HepG2 (cell line): ENCODE results near the gene RER1. TPM values are rescaled to one million over a fixed set of nuclear protein-coding genes. Genes with fewer than 3 reads are reported as not detected.

Experiments used
- ARID4A ChIP-seq: sonication (generic); formaldehyde crosslinking; IDR thresholded peaks from 2 replicates; pipeline ENCODE4 v1.5.0; 2020; ENCODE audit warnings: mild to moderate bottlenecking, missing genetic modification reagents, borderline replicate concordance
- CBX2 ChIP-seq, 2 experiments: fragments of 200-600 bp in 1 of 2; sonication (generic); formaldehyde crosslinking in 1 of 2; IDR thresholded peaks; 2 replicates each; pipeline versions ENCODE4 v1.7.0 to v1.8.1; 2018 to 2022; ENCODE audit warnings: low read depth in 2 of 2, low read length in 1 of 2, mild to moderate bottlenecking in 1 of 2, missing genetic modification reagents in 1 of 2
- HNF1B ChIP-seq: sonication (generic); formaldehyde crosslinking; IDR thresholded peaks from 2 replicates; pipeline ENCODE4 v1.5.1; 2020; ENCODE audit warnings: mild to moderate bottlenecking, moderate library complexity, missing genetic modification reagents
- KLF9 ChIP-seq: IDR thresholded peaks from 2 replicates; pipeline ENCODE4 v1.6.1; 2016; ENCODE audit warnings: low read depth
- MXD1 ChIP-seq: sonication (generic); formaldehyde crosslinking; IDR thresholded peaks from 2 replicates; pipeline ENCODE4 v1.4.0; 2020; ENCODE audit warnings: mild to moderate bottlenecking, missing genetic modification reagents
- NONO ChIP-seq, 2 experiments: fragments of 450-650 bp in 1 of 2; sonication (generic) in 1 of 2; formaldehyde crosslinking in 1 of 2; IDR thresholded peaks in 1 of 2; conservative IDR thresholded peaks in 1 of 2; 2 replicates each; pipeline versions ENCODE4 v1.6.1 to v1.8.0; 2017 to 2022; ENCODE audit warnings: mild to moderate bottlenecking in 1 of 2, missing genetic modification reagents in 1 of 2, moderate library complexity in 1 of 2
- PHF20 ChIP-seq: sonication (generic); formaldehyde crosslinking; IDR thresholded peaks from 2 replicates; pipeline ENCODE4 v1.5.0; 2020; ENCODE audit warnings: mild to moderate bottlenecking, missing genetic modification reagents
- PHF8 ChIP-seq: sonication (generic); formaldehyde crosslinking; IDR thresholded peaks from 2 replicates; pipeline ENCODE4 v1.5.0; 2020; ENCODE audit warnings: missing genetic modification reagents
- RORA ChIP-seq: sonication (generic); formaldehyde crosslinking; IDR thresholded peaks from 2 replicates; pipeline ENCODE4 v1.5.0; 2020; ENCODE audit warnings: mild to moderate bottlenecking, missing genetic modification reagents, moderate library complexity
- RXRB ChIP-seq: IDR thresholded peaks from 2 replicates; pipeline ENCODE4 v1.6.1; 2016; ENCODE audit warnings: borderline replicate concordance, missing genetic modification reagents, missing compliant biosample characterization
- TAF15 ChIP-seq: fragments of 200-400 bp; formaldehyde crosslinking; IDR thresholded peaks from one replicate; pipeline ENCODE4 v1.6.1; 2018; ENCODE audit warnings: mild to moderate bottlenecking, low read depth, low read length; ENCODE audit not compliant: poor library complexity, severe bottlenecking
- ZFP90 ChIP-seq: sonication (generic); formaldehyde crosslinking; IDR thresholded peaks from 2 replicates; pipeline ENCODE4 v1.8.0; 2022; ENCODE audit warnings: missing genetic modification reagents, mild to moderate bottlenecking, inconsistent platforms, borderline replicate concordance
- ZHX2 ChIP-seq, 2 experiments: sonication (generic) in 1 of 2; formaldehyde crosslinking in 1 of 2; IDR thresholded peaks; 2 replicates each; pipeline versions ENCODE4 v1.6.1 to v1.9.0; 2014 to 2022; ENCODE audit warnings: antibody characterized with exemption in 1 of 2, borderline replicate concordance in 1 of 2, inconsistent platforms in 1 of 2, low read depth in 1 of 2, missing genetic modification reagents in 1 of 2
- ZNF460 ChIP-seq: sonication (generic); formaldehyde crosslinking; IDR thresholded peaks from 2 replicates; pipeline ENCODE4 v1.5.1; 2020; ENCODE audit warnings: missing genetic modification reagents, mild to moderate bottlenecking, borderline replicate concordance
- ZNF7 ChIP-seq: IDR thresholded peaks from 2 replicates; pipeline ENCODE4 v1.6.1; 2016; ENCODE audit warnings: missing biosample characterization, missing genetic modification reagents
- ZNF777 ChIP-seq: sonication (generic); formaldehyde crosslinking; IDR thresholded peaks from 2 replicates; pipeline ENCODE4 v1.4.0; 2020; ENCODE audit warnings: missing genetic modification reagents
- polyA plus RNA-seq, 8 experiments: library from polyadenylated mRNA; depleted of rRNA in 3 of 8; stranded (reverse) in 7 of 8; unstranded in 1 of 8; fragments of >200 nt; fragmentation: Illumina TruSeq in 4 of 8; extraction: Trizol in 4 of 8; gene quantifications; 2 replicates each; pipeline versions ENCODE4 v1.2.1 to v1.2.3, GENCODE V29; 2011 to 2016; ENCODE audit warnings: low read depth in 4 of 8, missing spikeins in 1 of 8, mixed read lengths in 1 of 8; ENCODE audit not compliant: insufficient read depth in 1 of 8
- total RNA-seq, 5 experiments: library from RNA; depleted of rRNA; stranded (reverse); fragments of >200 nt; fragmentation: Illumina TruSeq; extraction: Trizol; gene quantifications; 2 replicates each; pipeline ENCODE4 v1.2.3, GENCODE V29; 2016; ENCODE audit warnings: low read depth in 1 of 5

The RER1 gene
- total and polyA plus RNA-seq, 2 of the 13 experiments (the other 11 are each of a cell fraction or from before 2014, with no cell fraction given), result 128 to 164 TPM

- TF ChIP-seq ZHX2 (IDR thresholded peaks at IDR 0.05; ENCODE audit: low read depth) (peak; percentile 85), ZHX2 (CRISPR knock-in tag; IDR thresholded peaks at IDR 0.05; ENCODE audit: borderline replicate concordance) (no peak), ZNF777 (CRISPR knock-in tag) (no peak), PHF8 (CRISPR knock-in tag) (peak; percentile 12; the same call in 1 of the 2 replicates), RXRB (CRISPR knock-in tag) (no peak), ZNF460 (CRISPR knock-in tag) (no peak), KLF9 (CRISPR knock-in tag) (peak; percentile 90; the same call in 1 of the 2 replicates), HNF1B (CRISPR knock-in tag) (no peak), CBX2 (IDR thresholded peaks at IDR 0.05; ENCODE audit: low read depth, low read length) (no peak), CBX2 (CRISPR knock-in tag; IDR thresholded peaks at IDR 0.05; ENCODE audit: low read depth) (no peak), NONO (IDR thresholded peaks at IDR 0.05) (no peak), NONO (CRISPR knock-in tag; conservative IDR thresholded peaks at IDR 0.05) (peak; percentile 65; the same call in 1 of the 2 replicates), TAF15 (no peak), MXD1 (no peak), PHF20 (peak; percentile 92), ZFP90 (CRISPR knock-in tag) (no peak), RORA (CRISPR knock-in tag) (no peak), ARID4A (peak; percentile 93), ZNF7 (no peak)
These were observed 20.7 kb downstream of the RER1 start, which contains the start of gene PEX10 (continued) for GRCh38 chr1:2412395-2412772.
